Neural cell (in vitro differentiated cells): ENCODE measurements around the gene C11orf97.

Experiments used
- CTCF ChIP-seq: fragments of 450-650 bp; IDR thresholded peaks from 2 replicates; pipeline ENCODE4 v1.5.1; 2014; ENCODE audit warnings: antibody characterized with exemption, mild to moderate bottlenecking, moderate library complexity; ENCODE audit not compliant: poor library complexity, severe bottlenecking
- EP300 ChIP-seq: fragments of 450-650 bp; conservative IDR thresholded peaks from 2 replicates; pipeline ENCODE4 v1.6.1; 2014; ENCODE audit warnings: antibody characterized with exemption, mild to moderate bottlenecking, moderate library complexity; ENCODE audit not compliant: poor library complexity, severe bottlenecking
- EZH2 ChIP-seq: fragments of 200-600, 300-800 bp; shearing (Covaris generic), sonication (generic); IDR thresholded peaks from 2 replicates; pipeline ENCODE4 v1.6.1; 2014; ENCODE audit warnings: antibody characterized with exemption, low read length, borderline replicate concordance, mild to moderate bottlenecking; ENCODE audit not compliant: insufficient read depth, poor library complexity, severe bottlenecking
- MXI1 ChIP-seq: fragments of 450-650 bp; conservative IDR thresholded peaks from 2 replicates; pipeline ENCODE4 v1.6.1; 2014; ENCODE audit warnings: antibody characterized with exemption, mild to moderate bottlenecking; ENCODE audit not compliant: poor library complexity, severe bottlenecking
- POLR2AphosphoS5 ChIP-seq: IDR thresholded peaks from 2 replicates; pipeline ENCODE4 v1.6.1; 2012
- RAD21 ChIP-seq: fragments of 450-650 bp; conservative IDR thresholded peaks from 2 replicates; pipeline ENCODE4 v1.6.1; 2014; ENCODE audit warnings: antibody characterized with exemption, mild to moderate bottlenecking, moderate library complexity
- REST ChIP-seq: IDR thresholded peaks from 2 replicates; pipeline ENCODE4 v1.6.1; 2012; ENCODE audit warnings: borderline replicate concordance
- SMC3 ChIP-seq: fragments of 450-650 bp; conservative IDR thresholded peaks from 2 replicates; pipeline ENCODE4 v1.6.1; 2014; ENCODE audit warnings: antibody characterized with exemption, mild to moderate bottlenecking, moderate library complexity; ENCODE audit not compliant: poor library complexity
- TAF1 ChIP-seq: IDR thresholded peaks from 2 replicates; pipeline ENCODE4 v1.6.1; 2012; ENCODE audit warnings: low read depth

- TF ChIP-seq CTCF: peak; percentile 79
- TF ChIP-seq POLR2AphosphoS5: peak; percentile 22
- TF ChIP-seq EZH2: no peak
- TF ChIP-seq RAD21: peak; percentile 82
- no peak for TF ChIP-seq EP300
- no peak for TF ChIP-seq TAF1
- no peak for TF ChIP-seq MXI1
- TF ChIP-seq REST: no peak
- TF ChIP-seq SMC3: peak; percentile 84
Observed at GRCh38 chr11:94504689-94505293, 7.5 kb upstream of the C11orf97 start.
